Esophagus muscularis mucosa (tissue), 3 donors: ENCODE results near the gene DYNC2I2.

Experiments
- POLR2A ChIP-seq: fragments of 450-650 bp; IDR thresholded peaks from one replicate; pipeline ENCODE4 v1.6.1; 2017; ENCODE audit warnings: antibody characterized with exemption, moderate library complexity, mild to moderate bottlenecking, low read depth
- TF ChIP-seq, protein P1 (sequence below), 3 experiments: fragments of 200-600 bp in 2 of 3; fragments of 450-650 bp in 1 of 3; sonication (generic) in 2 of 3; IDR thresholded peaks; one replicate each; pipeline ENCODE4 v1.5.1; 2017 to 2019; ENCODE audit warnings: antibody characterized with exemption in 3 of 3, mild to moderate bottlenecking in 2 of 3, moderate library complexity in 1 of 3

DNA sequence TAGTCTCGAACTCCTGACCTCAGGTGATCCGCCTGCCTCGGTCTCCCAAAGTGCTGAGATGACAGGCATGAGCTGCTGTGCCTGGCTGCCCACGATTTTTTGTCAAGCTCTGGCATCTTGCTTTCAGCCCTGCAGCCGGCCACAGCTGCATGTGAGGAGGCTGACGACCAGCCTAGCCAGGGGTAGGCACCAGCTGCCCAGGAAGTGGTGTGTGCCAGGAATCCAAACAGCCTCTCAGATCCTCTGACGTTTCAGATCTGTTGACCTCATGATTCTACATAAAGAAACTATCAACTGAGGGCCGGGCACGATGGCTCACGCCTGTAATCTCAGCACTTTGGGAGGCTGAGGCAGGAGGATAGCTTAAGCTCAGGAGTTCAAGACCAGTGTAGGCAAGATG, 19.0 kb downstream of the DYNC2I2 start:
- TF ChIP-seq, protein P1, sequence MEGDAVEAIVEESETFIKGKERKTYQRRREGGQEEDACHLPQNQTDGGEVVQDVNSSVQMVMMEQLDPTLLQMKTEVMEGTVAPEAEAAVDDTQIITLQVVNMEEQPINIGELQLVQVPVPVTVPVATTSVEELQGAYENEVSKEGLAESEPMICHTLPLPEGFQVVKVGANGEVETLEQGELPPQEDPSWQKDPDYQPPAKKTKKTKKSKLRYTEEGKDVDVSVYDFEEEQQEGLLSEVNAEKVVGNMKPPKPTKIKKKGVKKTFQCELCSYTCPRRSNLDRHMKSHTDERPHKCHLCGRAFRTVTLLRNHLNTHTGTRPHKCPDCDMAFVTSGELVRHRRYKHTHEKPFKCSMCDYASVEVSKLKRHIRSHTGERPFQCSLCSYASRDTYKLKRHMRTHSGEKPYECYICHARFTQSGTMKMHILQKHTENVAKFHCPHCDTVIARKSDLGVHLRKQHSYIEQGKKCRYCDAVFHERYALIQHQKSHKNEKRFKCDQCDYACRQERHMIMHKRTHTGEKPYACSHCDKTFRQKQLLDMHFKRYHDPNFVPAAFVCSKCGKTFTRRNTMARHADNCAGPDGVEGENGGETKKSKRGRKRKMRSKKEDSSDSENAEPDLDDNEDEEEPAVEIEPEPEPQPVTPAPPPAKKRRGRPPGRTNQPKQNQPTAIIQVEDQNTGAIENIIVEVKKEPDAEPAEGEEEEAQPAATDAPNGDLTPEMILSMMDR (IDR thresholded peaks at IDR 0.05), result no peak
- no peak for TF ChIP-seq POLR2A
